Omental fat pad (tissue), 4 donors: Measurements from ENCODE around the gene SLC12A7. TPM values are rescaled to one million over a fixed set of nuclear protein-coding genes. Genes with fewer than 3 reads are reported as not detected.
"Not testable (repeated sequence)": the region's sequence is repeated elsewhere in the genome, so short reads cannot be mapped to it uniquely, and the experiment has no call there.

Source experiments
- ATAC-seq: fragments of 150-250 bp; one replicate; pipeline ENCODE4 v1.9.1; 2016; ENCODE audit warnings: mild to moderate bottlenecking, moderate library complexity; ENCODE audit not compliant: low FRiP score
- DNase-seq: peaks from one replicate; pipeline ENCODE4 v3.0.0-alpha.2; 2019; ENCODE audit warnings: low spot score
- total RNA-seq, 4 donors: library from RNA; depleted of rRNA; stranded (reverse); fragments of >200 nt; gene quantifications; one replicate each; pipeline ENCODE4 v1.1.0, GENCODE V29; 2016
- TF ChIP-seq, protein P1 (sequence below), 3 donors: fragments of 450-650 bp; IDR thresholded peaks; one replicate each; pipeline ENCODE4 v1.5.1; 2016 to 2017; ENCODE audit warnings: antibody characterized with exemption in 3 of 3, mild to moderate bottlenecking in 3 of 3, moderate library complexity in 2 of 3

The SLC12A7 gene
- total RNA-seq, 4 donors from 2014 or later: 17.2 to 39.0 (median 27.5) TPM

DNA sequence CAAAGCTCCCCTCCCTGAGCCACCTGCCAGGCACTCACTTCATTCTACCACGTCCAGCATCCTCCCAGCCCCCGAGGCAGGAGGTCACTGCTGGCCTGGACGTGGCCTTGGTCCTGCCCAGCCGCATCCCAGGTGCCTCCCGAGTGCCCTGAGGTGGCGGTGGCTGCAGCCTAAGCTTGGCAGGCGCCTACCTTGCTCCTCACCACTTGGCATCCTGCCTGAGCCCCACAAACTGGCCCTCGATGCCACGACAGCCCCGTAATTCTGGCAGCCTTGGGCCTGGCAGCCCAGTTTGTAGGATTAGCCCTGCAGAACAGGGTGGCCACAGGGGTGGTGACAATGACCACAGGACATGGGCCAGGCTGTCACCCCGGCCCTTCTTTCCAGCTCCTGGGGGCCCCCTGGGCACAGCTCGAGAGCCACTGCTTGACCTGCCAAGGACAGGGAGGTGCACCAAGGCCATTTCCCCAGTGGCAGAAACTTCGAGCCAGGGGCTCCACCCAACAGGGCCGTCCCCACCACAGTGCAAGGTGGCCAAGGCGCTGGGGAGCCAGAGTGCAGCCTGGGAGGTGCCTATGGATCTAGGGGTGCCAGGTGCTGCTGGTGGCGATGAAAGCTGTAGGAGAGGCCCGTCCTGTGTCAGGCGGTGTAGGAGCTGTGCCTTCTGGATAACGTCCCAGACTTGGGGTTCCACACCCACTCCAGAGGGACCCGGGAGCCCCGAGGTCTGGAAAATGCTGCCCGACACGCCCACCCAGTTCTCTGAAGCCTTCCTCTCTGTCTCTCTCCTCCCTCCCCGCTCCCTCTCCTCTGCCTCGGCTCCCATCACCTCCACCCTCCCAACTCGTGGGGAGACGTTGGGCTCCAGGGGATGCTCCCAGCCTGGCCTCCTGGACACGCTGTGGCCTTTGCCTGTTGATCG lies 84.9 kb downstream of the SLC12A7 start:
- DNase-seq (no peak), ATAC-seq (no peak)
- TF ChIP-seq, protein P1, sequence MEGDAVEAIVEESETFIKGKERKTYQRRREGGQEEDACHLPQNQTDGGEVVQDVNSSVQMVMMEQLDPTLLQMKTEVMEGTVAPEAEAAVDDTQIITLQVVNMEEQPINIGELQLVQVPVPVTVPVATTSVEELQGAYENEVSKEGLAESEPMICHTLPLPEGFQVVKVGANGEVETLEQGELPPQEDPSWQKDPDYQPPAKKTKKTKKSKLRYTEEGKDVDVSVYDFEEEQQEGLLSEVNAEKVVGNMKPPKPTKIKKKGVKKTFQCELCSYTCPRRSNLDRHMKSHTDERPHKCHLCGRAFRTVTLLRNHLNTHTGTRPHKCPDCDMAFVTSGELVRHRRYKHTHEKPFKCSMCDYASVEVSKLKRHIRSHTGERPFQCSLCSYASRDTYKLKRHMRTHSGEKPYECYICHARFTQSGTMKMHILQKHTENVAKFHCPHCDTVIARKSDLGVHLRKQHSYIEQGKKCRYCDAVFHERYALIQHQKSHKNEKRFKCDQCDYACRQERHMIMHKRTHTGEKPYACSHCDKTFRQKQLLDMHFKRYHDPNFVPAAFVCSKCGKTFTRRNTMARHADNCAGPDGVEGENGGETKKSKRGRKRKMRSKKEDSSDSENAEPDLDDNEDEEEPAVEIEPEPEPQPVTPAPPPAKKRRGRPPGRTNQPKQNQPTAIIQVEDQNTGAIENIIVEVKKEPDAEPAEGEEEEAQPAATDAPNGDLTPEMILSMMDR (IDR thresholded peaks at IDR 0.05): no peak

DNA sequence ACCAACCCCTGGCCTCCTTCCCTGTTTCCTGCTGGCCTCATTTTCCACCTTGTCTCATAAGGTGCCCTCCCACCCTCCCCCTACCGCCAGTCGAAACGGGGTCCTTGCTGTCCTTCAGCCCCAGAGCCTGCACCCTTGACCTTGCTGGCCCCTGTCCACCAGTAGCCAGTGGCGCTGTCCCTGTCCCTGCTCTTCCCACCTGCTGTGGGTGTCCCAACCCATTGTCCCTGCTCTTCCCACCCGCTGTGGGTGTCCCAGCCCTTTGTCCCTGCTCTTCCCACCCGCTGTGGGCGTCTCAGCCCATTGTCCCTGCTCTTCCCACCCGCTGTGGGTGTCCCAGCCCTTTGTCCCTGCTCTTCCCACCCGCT lies 89.9 kb downstream of the SLC12A7 start:
- DNase-seq, ATAC-seq: not testable (repeated sequence)

- no peak for ATAC-seq
- TF ChIP-seq, protein P1 (IDR thresholded peaks at IDR 0.05): no peak
- DNase-seq: no peak
Observed at GRCh38 chr5:1021136-1021968, 90.5 kb downstream of the SLC12A7 start.

GRCh38 chr5:1020452-1020961 lies 91.4 kb downstream of the SLC12A7 start:
- DNase-seq: no peak
- ATAC-seq: no peak
- TF ChIP-seq, protein P1 (IDR thresholded peaks at IDR 0.05): no peak

GRCh38 chr5:1019001-1019905 lies 92.6 kb downstream of the SLC12A7 start:
- ATAC-seq (no peak), DNase-seq (no peak)
- TF ChIP-seq, protein P1 (IDR thresholded peaks at IDR 0.05): no peak

DNA sequence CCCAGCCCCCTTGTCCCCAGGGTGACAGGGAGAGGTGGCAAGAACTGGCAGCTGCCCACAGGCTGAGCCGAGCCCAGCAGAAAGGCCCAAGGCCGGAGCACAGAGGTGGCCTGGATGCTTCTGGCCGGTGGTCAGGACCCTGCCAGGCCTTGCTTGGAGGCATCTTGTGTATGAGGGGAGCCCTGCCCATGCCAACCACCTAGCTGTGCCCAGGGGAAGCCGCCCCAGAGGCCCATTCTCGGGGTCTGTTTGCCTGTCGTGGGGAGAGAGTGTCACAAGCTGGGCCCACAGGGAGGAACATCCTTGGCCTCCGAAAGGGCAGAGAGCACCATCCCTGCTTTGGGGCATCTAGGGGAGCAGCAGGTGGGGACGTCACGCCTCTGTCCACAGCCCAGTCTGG lies 93.3 kb downstream of the SLC12A7 start:
- no peak for ATAC-seq
- TF ChIP-seq, protein P1 (IDR thresholded peaks at IDR 0.05): no peak
- DNase-seq: no peak
